ENCODE data around the gene ODAD3. TPM values are rescaled to one million over a fixed set of nuclear protein-coding genes. Genes with fewer than 3 reads are reported as not detected.

The ODAD3 gene
- total and polyA plus RNA-seq, 2 of the 13 experiments (the other 11 are each of a cell fraction or from before 2014, with no cell fraction given), result 0.04 to 0.08 TPM

DNA sequence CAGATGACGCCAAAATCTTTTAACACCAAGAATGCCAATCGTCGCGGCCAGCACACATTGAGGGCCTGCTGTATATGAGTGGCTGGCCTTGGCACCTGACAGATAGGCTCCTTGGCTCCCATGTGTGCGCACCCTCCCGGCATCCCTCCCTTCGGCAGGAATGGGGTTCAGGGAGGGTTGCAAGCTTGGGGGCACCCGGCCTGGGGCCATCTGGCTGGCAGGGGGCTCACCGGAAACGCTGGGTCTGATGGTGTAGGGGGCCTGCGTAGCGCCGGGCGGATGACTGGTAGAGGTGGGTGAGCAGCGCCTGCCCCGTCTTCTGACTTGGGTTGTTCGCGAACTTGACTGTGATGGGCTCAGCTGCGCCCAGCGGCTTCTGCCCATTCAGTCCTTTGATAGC lies 22.9 kb upstream of the ODAD3 start:
- Histone ChIP-seq H3K4me1 (ENCODE audit: insufficient read depth, low read length) (peaks cover 16% of the 10 kb centered on the region), H4K20me1 (ENCODE audit: insufficient read depth, low read length) (no peaks in the 10 kb centered on the region), H3K36me3 (replicated peaks in 1 of 2; ENCODE audit: control insufficient read depth in 1 of 2, insufficient read depth in 2 of 2, low read length in 2 of 2) (no peaks in the 10 kb centered on the region), H3K27me3 (ENCODE audit: control insufficient read depth in 1 of 2, insufficient read depth in 2 of 2, low read length in 2 of 2) (peaks cover 1 to 12% of the 10 kb centered on the region in 2 experiments; a peak in 2 of 5 replicates), H3K9ac (ENCODE audit: insufficient read depth, low read depth, low read length) (no peak overlapping the region), H2AFZ (ENCODE audit: low read length) (no peak overlapping the region), H3K4me2 (ENCODE audit: low read depth, low read length) (no peak overlapping the region), H3K79me2 (ENCODE audit: insufficient read depth, low read length) (no peaks in the 10 kb centered on the region), H3K9me3 (ENCODE audit: low read length) (no peaks in the 10 kb centered on the region), H3K27ac (ENCODE audit: extremely low read length, insufficient read depth, low read length) (no peak overlapping the region), H3K4me3 (replicated peaks in 1 of 3; ENCODE audit: insufficient read depth in 1 of 3, low read depth in 2 of 3, low read length in 3 of 3) (no peak overlapping the region)
- ChIA-PET CTCF (ENCODE audit: low intra/inter-chr PET ratio, low total read pairs) (no interaction called here), POLR2A (no interaction called here)
- TF ChIP-seq, protein P1, sequence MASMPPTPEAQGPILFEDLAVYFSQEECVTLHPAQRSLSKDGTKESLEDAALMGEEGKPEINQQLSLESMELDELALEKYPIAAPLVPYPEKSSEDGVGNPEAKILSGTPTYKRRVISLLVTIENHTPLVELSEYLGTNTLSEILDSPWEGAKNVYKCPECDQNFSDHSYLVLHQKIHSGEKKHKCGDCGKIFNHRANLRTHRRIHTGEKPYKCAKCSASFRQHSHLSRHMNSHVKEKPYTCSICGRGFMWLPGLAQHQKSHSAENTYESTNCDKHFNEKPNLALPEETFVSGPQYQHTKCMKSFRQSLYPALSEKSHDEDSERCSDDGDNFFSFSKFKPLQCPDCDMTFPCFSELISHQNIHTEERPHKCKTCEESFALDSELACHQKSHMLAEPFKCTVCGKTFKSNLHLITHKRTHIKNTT (CRISPR knock-in tag; IDR thresholded peaks at IDR 0.05), result no peak
- TF ChIP-seq ZNF143 (CRISPR knock-in tag; IDR thresholded peaks at IDR 0.05) (no peak), PHF5A (CRISPR knock-in tag; IDR thresholded peaks at IDR 0.05; ENCODE audit: low read depth, unreplicated experiment) (no peak), TEAD3 (CRISPR knock-in tag; optimal IDR thresholded peaks at IDR 0.05; ENCODE audit: borderline replicate concordance) (no peak), ZNF329 (CRISPR knock-in tag; IDR thresholded peaks at IDR 0.05; ENCODE audit: low read depth) (no peak), SRF (IDR thresholded peaks at IDR 0.05; ENCODE audit: low read depth, low read length) (no peak), ZNF496 (CRISPR knock-in tag; IDR thresholded peaks at IDR 0.05; ENCODE audit: insufficient replicate concordance) (no peak), ARID2 (CRISPR knock-in tag; IDR thresholded peaks at IDR 0.05; ENCODE audit: borderline replicate concordance) (no peak), MLLT10 (CRISPR knock-in tag; IDR thresholded peaks at IDR 0.05) (no peak)
- TF ChIP-seq, protein P2, sequence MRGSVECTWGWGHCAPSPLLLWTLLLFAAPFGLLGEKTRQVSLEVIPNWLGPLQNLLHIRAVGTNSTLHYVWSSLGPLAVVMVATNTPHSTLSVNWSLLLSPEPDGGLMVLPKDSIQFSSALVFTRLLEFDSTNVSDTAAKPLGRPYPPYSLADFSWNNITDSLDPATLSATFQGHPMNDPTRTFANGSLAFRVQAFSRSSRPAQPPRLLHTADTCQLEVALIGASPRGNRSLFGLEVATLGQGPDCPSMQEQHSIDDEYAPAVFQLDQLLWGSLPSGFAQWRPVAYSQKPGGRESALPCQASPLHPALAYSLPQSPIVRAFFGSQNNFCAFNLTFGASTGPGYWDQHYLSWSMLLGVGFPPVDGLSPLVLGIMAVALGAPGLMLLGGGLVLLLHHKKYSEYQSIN (CRISPR knock-in tag; IDR thresholded peaks at IDR 0.05; ENCODE audit: borderline replicate concordance), result no peak
- TF ChIP-seq, protein P3, sequence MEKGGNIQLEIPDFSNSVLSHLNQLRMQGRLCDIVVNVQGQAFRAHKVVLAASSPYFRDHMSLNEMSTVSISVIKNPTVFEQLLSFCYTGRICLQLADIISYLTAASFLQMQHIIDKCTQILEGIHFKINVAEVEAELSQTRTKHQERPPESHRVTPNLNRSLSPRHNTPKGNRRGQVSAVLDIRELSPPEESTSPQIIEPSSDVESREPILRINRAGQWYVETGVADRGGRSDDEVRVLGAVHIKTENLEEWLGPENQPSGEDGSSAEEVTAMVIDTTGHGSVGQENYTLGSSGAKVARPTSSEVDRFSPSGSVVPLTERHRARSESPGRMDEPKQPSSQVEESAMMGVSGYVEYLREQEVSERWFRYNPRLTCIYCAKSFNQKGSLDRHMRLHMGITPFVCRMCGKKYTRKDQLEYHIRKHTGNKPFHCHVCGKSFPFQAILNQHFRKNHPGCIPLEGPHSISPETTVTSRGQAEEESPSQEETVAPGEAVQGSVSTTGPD (CRISPR knock-in tag; IDR thresholded peaks at IDR 0.05), result no peak
- TF ChIP-seq, protein P4, sequence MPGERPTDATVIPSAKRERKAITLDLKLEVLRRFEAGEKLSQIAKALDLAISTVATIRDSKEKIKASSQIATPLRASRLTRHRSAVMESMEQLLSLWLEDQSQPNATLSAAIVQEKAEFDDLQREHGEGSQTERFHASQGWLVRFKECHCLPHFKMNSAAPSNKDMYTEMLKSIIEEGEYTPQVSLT (CRISPR knock-in tag; IDR thresholded peaks at IDR 0.05; ENCODE audit: borderline replicate concordance, low read depth), result no peak
- FAIRE-seq, result no peak
- in situ Hi-C loops (cut with HindIII; ENCODE audit: extremely low pct_ligation_motif_present, low pct_unique_long_range_greater_than_20kb) (loop anchor here (10.0 kb wide), 1 partner anchor 173 kb away; no protein-coding TSS in a partner anchor), intact Hi-C loops (cut with micrococcal nuclease; ENCODE audit: unreplicated experiment) (no loop called here)
- no peak for ATAC-seq
- BruUV-seq (replicated peaks), result no TSS peak
- 72% methylated on average over 11 of the region's 20 CpGs for WGBS (ENCODE audit: low lambda C conversion rate)
- no peak for DNase-seq (ENCODE audit: low spot score)
